Activated T-helper 2 cell treated with anti-CD3 and anti-CD28 coated beads, Interferon-gamma antibody, Interleukin-2, Interleukin-4, amounts not matched to agents 10 μg/mL and 5 μg/mL and 100 μg/mL, durations not matched to agents 14 hours and 24 hours and 36 hours (primary cell): ENCODE measurements around the gene PIP5K1B. TPM values are rescaled to one million over a fixed set of nuclear protein-coding genes. Genes with fewer than 3 reads are reported as not detected.

Experiments used
- DNase-seq: peaks from one replicate; pipeline ENCODE4 v3.0.0; 2021; ENCODE audit warnings: low spot score
- H3K27ac Mint-ChIP-seq: one replicate; pipeline ENCODE4 v1.8.0; 2021; ENCODE audit warnings: mixed read lengths
- H3K27me3 Mint-ChIP-seq: one replicate; pipeline ENCODE4 v1.8.0; 2021; ENCODE audit warnings: low read depth, mixed read lengths
- H3K36me3 Mint-ChIP-seq: one replicate; pipeline ENCODE4 v1.8.0; 2021; ENCODE audit warnings: low read depth, mixed read lengths
- H3K4me1 Mint-ChIP-seq: one replicate; pipeline ENCODE4 v1.8.0; 2021; ENCODE audit warnings: low read depth, mixed read lengths
- H3K4me3 Mint-ChIP-seq: one replicate; pipeline ENCODE4 v1.8.0; 2021; ENCODE audit warnings: low read depth, mild to moderate bottlenecking, moderate library complexity, mixed read lengths
- H3K9me3 Mint-ChIP-seq: one replicate; pipeline ENCODE4 v1.8.0; 2021; ENCODE audit warnings: mixed read lengths
- intact Hi-C: fragments of 100-400 bp; cut with micrococcal nuclease; formaldehyde crosslinking; loops from one replicate; pipeline ENCODE4 v1.15.1; 2023
- total RNA-seq: library from RNA; stranded (reverse); gene quantifications from 2 replicates; pipeline ENCODE4 v1.2.3, GENCODE V29; 2022

The PIP5K1B gene
- total RNA-seq, 1 donor from 2014 or later, result 76.2 TPM

- DNase-seq, result no peak
- H3K36me3 Mint-ChIP-seq, result peaks cover 39% of the 10 kb centered on the region
- H3K27me3 Mint-ChIP-seq, result no peaks in the 10 kb centered on the region
- intact Hi-C loops, result no loop called here
- peaks cover 9% of the 10 kb centered on the region for H3K4me1 Mint-ChIP-seq
- no peak overlapping the region for H3K4me3 Mint-ChIP-seq
- H3K27ac Mint-ChIP-seq, result no peak overlapping the region
- H3K9me3 Mint-ChIP-seq, result no peaks in the 10 kb centered on the region
Measured at GRCh38 chr9:68727636-68728035, 22.6 kb downstream of the PIP5K1B start.

- H3K4me1 Mint-ChIP-seq, result peaks cover 9% of the 10 kb centered on the region
- H3K27ac Mint-ChIP-seq, result no peak overlapping the region
- intact Hi-C loops, result no loop called here
- no peaks in the 10 kb centered on the region for H3K27me3 Mint-ChIP-seq
- H3K9me3 Mint-ChIP-seq, result no peaks in the 10 kb centered on the region
- no peak overlapping the region for H3K4me3 Mint-ChIP-seq
- peaks cover 31% of the 10 kb centered on the region for H3K36me3 Mint-ChIP-seq
- no peak for DNase-seq
Measured at GRCh38 chr9:68728731-68729130, 23.7 kb downstream of the PIP5K1B start.

GRCh38 chr9:68730570-68731235, 25.7 kb downstream of the PIP5K1B start:
- H3K27ac Mint-ChIP-seq, result no peak overlapping the region
- intact Hi-C loops, result no loop called here
- H3K4me1 Mint-ChIP-seq, result peaks cover 9% of the 10 kb centered on the region
- H3K36me3 Mint-ChIP-seq, result peaks cover 27% of the 10 kb centered on the region
- H3K4me3 Mint-ChIP-seq, result no peak overlapping the region
- no peak for DNase-seq
- no peaks in the 10 kb centered on the region for H3K9me3 Mint-ChIP-seq
- H3K27me3 Mint-ChIP-seq, result no peaks in the 10 kb centered on the region

GRCh38 chr9:68731857-68732256, 26.8 kb downstream of the PIP5K1B start:
- no peak for DNase-seq
- intact Hi-C loops, result no loop called here
- H3K9me3 Mint-ChIP-seq, result no peaks in the 10 kb centered on the region
- no peaks in the 10 kb centered on the region for H3K27me3 Mint-ChIP-seq
- peaks cover 9% of the 10 kb centered on the region for H3K4me1 Mint-ChIP-seq
- H3K36me3 Mint-ChIP-seq, result peaks cover 26% of the 10 kb centered on the region
- no peak overlapping the region for H3K4me3 Mint-ChIP-seq
- H3K27ac Mint-ChIP-seq, result no peak overlapping the region

- Mint-ChIP-seq H3K9me3 (no peaks in the 10 kb centered on the region), H3K27ac (no peak overlapping the region), H3K36me3 (peaks cover 26% of the 10 kb centered on the region), H3K27me3 (no peaks in the 10 kb centered on the region), H3K4me1 (peaks cover 12% of the 10 kb centered on the region), H3K4me3 (no peak overlapping the region)
- intact Hi-C loops, result no loop called here
- no peak for DNase-seq
Measured at GRCh38 chr9:68732405-68733020, 27.5 kb downstream of the PIP5K1B start.

GRCh38 chr9:68733021-68733405, 28.0 kb downstream of the PIP5K1B start:
- H3K27ac Mint-ChIP-seq, result no peak overlapping the region
- H3K36me3 Mint-ChIP-seq, result peaks cover 22% of the 10 kb centered on the region
- DNase-seq, result no peak
- intact Hi-C loops, result no loop called here
- no peak overlapping the region for H3K4me3 Mint-ChIP-seq
- no peaks in the 10 kb centered on the region for H3K27me3 Mint-ChIP-seq
- no peaks in the 10 kb centered on the region for H3K9me3 Mint-ChIP-seq
- peaks cover 12% of the 10 kb centered on the region for H3K4me1 Mint-ChIP-seq

GRCh38 chr9:68738358-68738757, 33.3 kb downstream of the PIP5K1B start:
- peaks cover 15% of the 10 kb centered on the region for H3K36me3 Mint-ChIP-seq
- H3K4me3 Mint-ChIP-seq, result no peak overlapping the region
- intact Hi-C loops, result no loop called here
- H3K4me1 Mint-ChIP-seq, result peaks cover 21% of the 10 kb centered on the region
- DNase-seq, result no peak
- no peak overlapping the region for H3K27ac Mint-ChIP-seq
- no peaks in the 10 kb centered on the region for H3K9me3 Mint-ChIP-seq
- H3K27me3 Mint-ChIP-seq, result no peaks in the 10 kb centered on the region

- H3K4me1 Mint-ChIP-seq, result peaks cover 32% of the 10 kb centered on the region
Measured at GRCh38 chr9:68739621-68740174, 34.7 kb downstream of the PIP5K1B start.

GRCh38 chr9:68740561-68740960, 35.5 kb downstream of the PIP5K1B start:
- no peak overlapping the region for H3K27ac Mint-ChIP-seq
- no peaks in the 10 kb centered on the region for H3K27me3 Mint-ChIP-seq
- intact Hi-C loops, result no loop called here
- no peak overlapping the region for H3K4me3 Mint-ChIP-seq
- no peaks in the 10 kb centered on the region for H3K9me3 Mint-ChIP-seq
- H3K36me3 Mint-ChIP-seq, result peaks cover 30% of the 10 kb centered on the region
- peaks cover 35% of the 10 kb centered on the region for H3K4me1 Mint-ChIP-seq
- DNase-seq, result no peak

More at GRCh38 chr9:68739621-68740174, 34.7 kb downstream of the PIP5K1B start:
- DNase-seq, result no peak
- H3K27ac Mint-ChIP-seq, result no peak overlapping the region
- intact Hi-C loops, result no loop called here
- no peaks in the 10 kb centered on the region for H3K9me3 Mint-ChIP-seq
- peaks cover 24% of the 10 kb centered on the region for H3K36me3 Mint-ChIP-seq
- no peak overlapping the region for H3K4me3 Mint-ChIP-seq
- no peaks in the 10 kb centered on the region for H3K27me3 Mint-ChIP-seq

GRCh38 chr9:68741234-68741633, 36.2 kb downstream of the PIP5K1B start:
- H3K36me3 Mint-ChIP-seq, result peaks cover 33% of the 10 kb centered on the region
- H3K27ac Mint-ChIP-seq, result no peak overlapping the region
- H3K9me3 Mint-ChIP-seq, result no peaks in the 10 kb centered on the region
- DNase-seq, result no peak
- H3K4me1 Mint-ChIP-seq, result peaks cover 35% of the 10 kb centered on the region
- H3K27me3 Mint-ChIP-seq, result no peaks in the 10 kb centered on the region
- intact Hi-C loops, result no loop called here
- no peak overlapping the region for H3K4me3 Mint-ChIP-seq

- H3K36me3 Mint-ChIP-seq, result peaks cover 39% of the 10 kb centered on the region
- no peak overlapping the region for H3K27ac Mint-ChIP-seq
- peaks cover 41% of the 10 kb centered on the region for H3K4me1 Mint-ChIP-seq
- H3K27me3 Mint-ChIP-seq, result no peaks in the 10 kb centered on the region
- no peak overlapping the region for H3K4me3 Mint-ChIP-seq
- intact Hi-C loops, result no loop called here
- H3K9me3 Mint-ChIP-seq, result no peaks in the 10 kb centered on the region
- no peak for DNase-seq
Measured at GRCh38 chr9:68741704-68742332, 36.8 kb downstream of the PIP5K1B start.

- no peaks in the 10 kb centered on the region for H3K9me3 Mint-ChIP-seq
- H3K27ac Mint-ChIP-seq, result no peak overlapping the region
- intact Hi-C loops, result no loop called here
Measured at GRCh38 chr9:68742333-68742730, 37.3 kb downstream of the PIP5K1B start.

GRCh38 chr9:68744426-68744825, 39.4 kb downstream of the PIP5K1B start:
- Mint-ChIP-seq H3K4me1 (peaks cover 39% of the 10 kb centered on the region), H3K4me3 (no peak overlapping the region), H3K36me3 (peaks cover 41% of the 10 kb centered on the region), H3K27me3 (no peaks in the 10 kb centered on the region), H3K27ac (no peak overlapping the region), H3K9me3 (no peaks in the 10 kb centered on the region)
- no peak for DNase-seq
- intact Hi-C loops, result no loop called here

More at GRCh38 chr9:68742333-68742730, 37.3 kb downstream of the PIP5K1B start:
- DNase-seq, result no peak
- Mint-ChIP-seq H3K36me3 (peaks cover 37% of the 10 kb centered on the region), H3K27me3 (no peaks in the 10 kb centered on the region), H3K4me3 (no peak overlapping the region), H3K4me1 (peaks cover 40% of the 10 kb centered on the region)
